ENCODE results near the gene DNM1. TPM values are rescaled to one million over a fixed set of nuclear protein-coding genes. Genes with fewer than 3 reads are reported as not detected.

Gene DNM1
- polyA plus RNA-seq, 1 of the 3 experiments (the other 2 are of a cell fraction), result 35.7 TPM

DNA sequence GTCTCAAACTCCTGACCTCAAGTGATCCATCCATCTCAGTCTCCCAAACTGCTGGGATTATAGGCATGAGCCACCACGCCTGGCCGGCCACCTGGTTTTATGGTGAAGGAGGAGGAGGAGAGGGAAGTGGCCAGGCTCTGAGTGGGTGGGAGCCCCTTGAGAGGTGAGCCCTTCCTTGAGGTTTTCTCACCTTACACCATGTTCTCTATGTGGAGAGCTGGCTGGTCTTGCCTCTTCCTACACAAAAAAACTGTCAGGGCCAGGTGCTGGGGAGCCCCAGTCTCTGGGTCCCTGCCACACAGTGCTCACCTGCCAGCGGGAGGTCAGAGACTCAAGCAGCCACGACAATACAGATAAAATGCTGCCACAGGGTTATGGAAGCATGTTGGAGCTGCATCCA, 91.0 kb downstream of the DNM1 start:
- 93% methylated on average over 2 of the region's 4 CpGs for WGBS (ENCODE audit: low lambda C conversion rate)
- DNase-seq, result no peak
- POLR2A ChIA-PET, result no interaction called here

More for the DNA sequence above, 91.0 kb downstream of the DNM1 start:
- Histone ChIP-seq H4K20me1 (ENCODE audit: insufficient read depth) (no peaks in the 10 kb centered on the region), H3K4me3 (ENCODE audit: low read depth in 2 of 2, low read length in 1 of 2) (no peak overlapping the region), H3K4me2 (no peak overlapping the region), H3K9me2 (no peaks in the 10 kb centered on the region), H3K27ac (ENCODE audit: low read depth in 2 of 2, low read length in 1 of 2) (no peak overlapping the region), H3K36me3 (replicated peaks in 1 of 2; ENCODE audit: control insufficient read depth in 1 of 2, insufficient read depth in 2 of 2, low read length in 1 of 2) (no peaks in the 10 kb centered on the region), H2AFZ (ENCODE audit: low read depth) (no peak overlapping the region), H3K9me3 (no peaks in the 10 kb centered on the region), H3K9ac (no peak overlapping the region), H3K27me3 (ENCODE audit: insufficient read depth) (no peaks in the 10 kb centered on the region), H3K79me2 (ENCODE audit: insufficient read depth) (no peaks in the 10 kb centered on the region), H3F3A (replicated peaks; ENCODE audit: insufficient read depth) (no peaks in the 10 kb centered on the region), H3K4me1 (ENCODE audit: control insufficient read depth in 1 of 2, insufficient read depth in 2 of 2, low read depth in 1 of 2, low read length in 1 of 2) (peaks cover 5 to 8% of the 10 kb centered on the region in 2 experiments; a peak in 2 of 4 replicates)
- CTCF ChIA-PET, result interaction anchor here (1.2 to 9.4 kb wide), 7 partner anchors 8 to 67 kb away, joined by 3 to 80 read pairs (median 18); no protein-coding TSS in a partner anchor
- TF ChIP-seq RCOR1 (IDR thresholded peaks at IDR 0.05; ENCODE audit: low read length) (no peak), RAD21 (IDR thresholded peaks at IDR 0.05; ENCODE audit: low read length) (no peak), EZH2phosphoT487 (IDR thresholded peaks at IDR 0.05; ENCODE audit: borderline replicate concordance, low read depth) (no peak), SIN3A (IDR thresholded peaks at IDR 0.05; ENCODE audit: borderline replicate concordance, low read depth, low read length) (no peak), TEAD4 (IDR thresholded peaks at IDR 0.05; ENCODE audit: borderline replicate concordance, insufficient read depth) (no peak), TCF12 (IDR thresholded peaks at IDR 0.05) (no peak), FOSL2 (IDR thresholded peaks at IDR 0.05; ENCODE audit: borderline replicate concordance, low read depth) (no peak), TAF1 (IDR thresholded peaks at IDR 0.05; ENCODE audit: borderline replicate concordance, low read depth, low read length) (no peak)
- TF ChIP-seq, protein P1, sequence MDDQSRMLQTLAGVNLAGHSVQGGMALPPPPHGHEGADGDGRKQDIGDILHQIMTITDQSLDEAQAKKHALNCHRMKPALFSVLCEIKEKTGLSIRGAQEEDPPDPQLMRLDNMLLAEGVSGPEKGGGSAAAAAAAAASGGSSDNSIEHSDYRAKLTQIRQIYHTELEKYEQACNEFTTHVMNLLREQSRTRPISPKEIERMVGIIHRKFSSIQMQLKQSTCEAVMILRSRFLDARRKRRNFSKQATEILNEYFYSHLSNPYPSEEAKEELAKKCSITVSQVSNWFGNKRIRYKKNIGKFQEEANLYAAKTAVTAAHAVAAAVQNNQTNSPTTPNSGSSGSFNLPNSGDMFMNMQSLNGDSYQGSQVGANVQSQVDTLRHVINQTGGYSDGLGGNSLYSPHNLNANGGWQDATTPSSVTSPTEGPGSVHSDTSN (IDR thresholded peaks at IDR 0.05), result no peak
- TF ChIP-seq, protein P2, sequence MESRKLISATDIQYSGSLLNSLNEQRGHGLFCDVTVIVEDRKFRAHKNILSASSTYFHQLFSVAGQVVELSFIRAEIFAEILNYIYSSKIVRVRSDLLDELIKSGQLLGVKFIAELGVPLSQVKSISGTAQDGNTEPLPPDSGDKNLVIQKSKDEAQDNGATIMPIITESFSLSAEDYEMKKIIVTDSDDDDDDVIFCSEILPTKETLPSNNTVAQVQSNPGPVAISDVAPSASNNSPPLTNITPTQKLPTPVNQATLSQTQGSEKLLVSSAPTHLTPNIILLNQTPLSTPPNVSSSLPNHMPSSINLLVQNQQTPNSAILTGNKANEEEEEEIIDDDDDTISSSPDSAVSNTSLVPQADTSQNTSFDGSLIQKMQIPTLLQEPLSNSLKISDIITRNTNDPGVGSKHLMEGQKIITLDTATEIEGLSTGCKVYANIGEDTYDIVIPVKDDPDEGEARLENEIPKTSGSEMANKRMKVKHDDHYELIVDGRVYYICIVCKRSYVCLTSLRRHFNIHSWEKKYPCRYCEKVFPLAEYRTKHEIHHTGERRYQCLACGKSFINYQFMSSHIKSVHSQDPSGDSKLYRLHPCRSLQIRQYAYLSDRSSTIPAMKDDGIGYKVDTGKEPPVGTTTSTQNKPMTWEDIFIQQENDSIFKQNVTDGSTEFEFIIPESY (IDR thresholded peaks at IDR 0.05; ENCODE audit: borderline replicate concordance, low read depth), result no peak
- TF ChIP-seq, protein P3, sequence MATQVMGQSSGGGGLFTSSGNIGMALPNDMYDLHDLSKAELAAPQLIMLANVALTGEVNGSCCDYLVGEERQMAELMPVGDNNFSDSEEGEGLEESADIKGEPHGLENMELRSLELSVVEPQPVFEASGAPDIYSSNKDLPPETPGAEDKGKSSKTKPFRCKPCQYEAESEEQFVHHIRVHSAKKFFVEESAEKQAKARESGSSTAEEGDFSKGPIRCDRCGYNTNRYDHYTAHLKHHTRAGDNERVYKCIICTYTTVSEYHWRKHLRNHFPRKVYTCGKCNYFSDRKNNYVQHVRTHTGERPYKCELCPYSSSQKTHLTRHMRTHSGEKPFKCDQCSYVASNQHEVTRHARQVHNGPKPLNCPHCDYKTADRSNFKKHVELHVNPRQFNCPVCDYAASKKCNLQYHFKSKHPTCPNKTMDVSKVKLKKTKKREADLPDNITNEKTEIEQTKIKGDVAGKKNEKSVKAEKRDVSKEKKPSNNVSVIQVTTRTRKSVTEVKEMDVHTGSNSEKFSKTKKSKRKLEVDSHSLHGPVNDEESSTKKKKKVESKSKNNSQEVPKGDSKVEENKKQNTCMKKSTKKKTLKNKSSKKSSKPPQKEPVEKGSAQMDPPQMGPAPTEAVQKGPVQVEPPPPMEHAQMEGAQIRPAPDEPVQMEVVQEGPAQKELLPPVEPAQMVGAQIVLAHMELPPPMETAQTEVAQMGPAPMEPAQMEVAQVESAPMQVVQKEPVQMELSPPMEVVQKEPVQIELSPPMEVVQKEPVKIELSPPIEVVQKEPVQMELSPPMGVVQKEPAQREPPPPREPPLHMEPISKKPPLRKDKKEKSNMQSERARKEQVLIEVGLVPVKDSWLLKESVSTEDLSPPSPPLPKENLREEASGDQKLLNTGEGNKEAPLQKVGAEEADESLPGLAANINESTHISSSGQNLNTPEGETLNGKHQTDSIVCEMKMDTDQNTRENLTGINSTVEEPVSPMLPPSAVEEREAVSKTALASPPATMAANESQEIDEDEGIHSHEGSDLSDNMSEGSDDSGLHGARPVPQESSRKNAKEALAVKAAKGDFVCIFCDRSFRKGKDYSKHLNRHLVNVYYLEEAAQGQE (IDR thresholded peaks at IDR 0.05; ENCODE audit: low read depth, low read length), result no peak
- TF ChIP-seq, protein P4, sequence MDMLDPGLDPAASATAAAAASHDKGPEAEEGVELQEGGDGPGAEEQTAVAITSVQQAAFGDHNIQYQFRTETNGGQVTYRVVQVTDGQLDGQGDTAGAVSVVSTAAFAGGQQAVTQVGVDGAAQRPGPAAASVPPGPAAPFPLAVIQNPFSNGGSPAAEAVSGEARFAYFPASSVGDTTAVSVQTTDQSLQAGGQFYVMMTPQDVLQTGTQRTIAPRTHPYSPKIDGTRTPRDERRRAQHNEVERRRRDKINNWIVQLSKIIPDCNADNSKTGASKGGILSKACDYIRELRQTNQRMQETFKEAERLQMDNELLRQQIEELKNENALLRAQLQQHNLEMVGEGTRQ (IDR thresholded peaks at IDR 0.05; ENCODE audit: borderline replicate concordance, low read depth, low read length), result no peak

Data from SK-N-SH (cell line).